HG03159 (cell line): ENCODE measurements around the gene SCRN1.
"Not testable (repeated sequence)": the region's sequence is repeated elsewhere in the genome, so short reads cannot be mapped to it uniquely, and the experiment has no call there.

Experiments used
- ATAC-seq: cut with Tn5 transposase; IDR thresholded peaks from one replicate; pipeline ENCODE4 v1.9.1; 2021; ENCODE audit warnings: mild to moderate bottlenecking, moderate library complexity; ENCODE audit not compliant: unreplicated experiment

The SCRN1 gene

GRCh38 chr7:29970158-29970557 is 19.4 kb downstream of the SCRN1 start:
- no peak for ATAC-seq

GRCh38 chr7:29969738-29970137 is 19.9 kb downstream of the SCRN1 start:
- no peak for ATAC-seq

- ATAC-seq, result no peak
Measured at GRCh38 chr7:29968683-29969395, 20.8 kb downstream of the SCRN1 start.

- ATAC-seq, result no peak
Measured at GRCh38 chr7:29965030-29965429, 24.6 kb downstream of the SCRN1 start.

- ATAC-seq, result no peak
Measured at GRCh38 chr7:29962035-29962434, 27.6 kb downstream of the SCRN1 start.

- not testable (repeated sequence) for ATAC-seq
Measured at GRCh38 chr7:29961611-29962010, 28.0 kb downstream of the SCRN1 start.

GRCh38 chr7:29958667-29959358 is 30.8 kb downstream of the SCRN1 start:
- ATAC-seq, result no peak

GRCh38 chr7:29957521-29958310 is 31.9 kb downstream of the SCRN1 start:
- ATAC-seq, result no peak

- no peak for ATAC-seq
Measured at GRCh38 chr7:29956487-29956836, 33.1 kb downstream of the SCRN1 start.

GRCh38 chr7:29955799-29956486 is 33.7 kb downstream of the SCRN1 start:
- ATAC-seq, result no peak

GRCh38 chr7:29955075-29955792 is 34.4 kb downstream of the SCRN1 start:
- ATAC-seq, result no peak

GRCh38 chr7:29953726-29954347 is 35.8 kb downstream of the SCRN1 start:
- ATAC-seq, result no peak

GRCh38 chr7:29951206-29951605 is 38.4 kb downstream of the SCRN1 start:
- no peak for ATAC-seq

GRCh38 chr7:29950480-29950879 is 39.1 kb downstream of the SCRN1 start:
- no peak for ATAC-seq

GRCh38 chr7:29948587-29948986 is 41.0 kb downstream of the SCRN1 start:
- no peak for ATAC-seq

GRCh38 chr7:29946428-29947186 is 43.0 kb downstream of the SCRN1 start:
- ATAC-seq, result no peak

- ATAC-seq, result no peak
Measured at GRCh38 chr7:29945259-29945809, 44.3 kb downstream of the SCRN1 start.

GRCh38 chr7:29940199-29940598 is 49.4 kb downstream of the SCRN1 start:
- ATAC-seq, result no peak

GRCh38 chr7:29937132-29937531 is 52.5 kb downstream of the SCRN1 start:
- no peak for ATAC-seq
